T follicular helper cell (primary cell): ENCODE results near the gene RBM4.

ENCODE experiments used
- DNase-seq: peaks from one replicate; pipeline ENCODE4 v3.0.0-alpha.2; 2020; ENCODE audit warnings: low read depth

The RBM4 gene

GRCh38 chr11:66688561-66689534 lies 50.3 kb downstream of the RBM4 start:
- no peak for DNase-seq

GRCh38 chr11:66689661-66690590 lies 51.4 kb downstream of the RBM4 start:
- DNase-seq: no peak

- DNase-seq: no peak
Observed at GRCh38 chr11:66691311-66691980, 52.9 kb downstream of the RBM4 start.

DNA sequence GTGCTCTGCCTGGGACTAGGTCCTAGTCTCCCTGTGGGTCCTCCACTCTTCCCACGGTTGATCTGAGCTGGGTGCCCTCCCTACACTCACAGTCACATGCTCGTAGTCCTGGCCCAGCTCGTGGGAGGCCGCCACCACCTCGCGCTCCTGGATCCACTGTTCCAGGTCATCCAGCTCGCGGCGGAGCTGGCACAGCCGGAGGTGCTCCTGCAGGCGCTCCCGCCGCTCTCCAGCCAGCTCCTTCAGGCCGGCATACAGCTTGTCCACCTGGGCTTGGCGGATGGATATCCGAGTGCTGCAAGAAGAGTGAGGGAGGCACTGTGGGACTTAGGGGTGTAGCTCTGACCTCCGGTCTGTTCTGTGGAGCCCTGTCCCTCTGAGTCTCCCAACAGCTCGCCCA lies 53.9 kb downstream of the RBM4 start:
- DNase-seq: no peak

DNA sequence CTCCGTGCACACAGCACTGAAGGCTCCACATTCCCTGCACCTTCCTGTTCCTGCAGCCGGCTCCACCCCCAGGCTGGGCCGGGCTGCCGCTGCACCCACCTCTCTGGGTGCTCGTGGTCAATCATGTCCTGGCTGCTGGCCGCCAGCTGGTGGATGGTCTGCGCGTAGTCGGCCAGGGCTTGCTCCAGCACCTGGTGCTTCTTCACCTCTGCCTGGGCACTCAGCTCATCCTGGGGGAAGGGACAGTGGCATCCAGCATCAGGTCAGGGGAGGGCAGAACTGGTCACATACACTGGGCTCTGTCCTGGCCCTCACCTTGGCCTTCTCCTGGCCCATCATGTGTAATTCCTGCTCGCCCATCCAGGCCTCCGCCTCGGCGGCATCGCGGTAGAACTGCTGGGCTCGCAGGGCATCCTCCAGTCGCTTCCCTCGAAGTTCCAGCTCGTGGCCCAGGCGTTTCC lies 54.4 kb downstream of the RBM4 start:
- DNase-seq: no peak

DNA sequence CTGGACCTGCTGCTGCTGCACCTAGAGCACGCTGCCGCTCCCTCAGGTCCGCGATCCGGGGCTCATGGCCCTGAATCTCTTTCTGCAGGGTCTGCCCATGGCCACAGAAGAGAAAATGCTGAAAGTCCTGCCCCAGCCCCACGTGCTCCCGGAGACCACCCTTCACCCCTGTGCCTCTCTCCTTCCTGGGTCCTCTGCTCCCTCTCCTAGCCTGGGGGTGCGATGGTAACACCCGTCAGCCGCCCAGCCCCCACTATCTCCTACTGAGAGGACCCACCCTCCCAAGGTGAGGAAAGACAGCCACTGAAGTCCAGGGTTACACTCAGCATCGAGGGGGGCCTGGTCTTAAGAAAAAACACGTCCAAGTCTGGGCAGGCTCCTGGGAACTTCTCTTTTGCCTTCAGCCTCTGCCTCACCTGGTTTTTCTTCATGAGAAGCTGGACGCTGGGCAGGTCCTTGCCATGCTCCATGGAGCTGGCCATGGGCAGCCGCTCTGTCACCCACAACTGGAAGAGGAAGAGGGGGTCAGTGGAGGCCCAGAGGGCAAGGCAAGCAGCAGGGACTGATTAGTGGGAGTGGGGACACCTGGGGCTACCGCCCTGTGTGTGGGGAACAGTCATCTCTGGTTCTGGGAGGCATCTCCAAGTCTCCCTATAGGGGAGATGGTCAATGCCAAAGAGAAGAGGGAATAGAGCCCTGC lies 55.0 kb downstream of the RBM4 start:
- no peak for DNase-seq

- DNase-seq: no peak
Observed at GRCh38 chr11:66694056-66694410, 55.5 kb downstream of the RBM4 start.

GRCh38 chr11:66694732-66695207 lies 56.3 kb downstream of the RBM4 start:
- peak; percentile 77 for DNase-seq
